Activated T-cell treated with anti-CD3 and anti-CD28 coated beads for 24 hours (primary cell): ENCODE data around the gene SHANK2.

Source experiments
- DNase-seq: peaks from one replicate; pipeline ENCODE4 v3.0.0-alpha.2; 2020; ENCODE audit warnings: low read depth

The SHANK2 gene

GRCh38 chr11:71269603-71270511, 17.5 kb upstream of the SHANK2 start:
- no peak for DNase-seq

GRCh38 chr11:71268706-71269321, 16.4 kb upstream of the SHANK2 start:
- DNase-seq = no peak

- no peak for DNase-seq
These were observed 15.5 kb upstream of the SHANK2 start for GRCh38 chr11:71267807-71268421.

GRCh38 chr11:71266114-71266833, 13.9 kb upstream of the SHANK2 start:
- no peak for DNase-seq

GRCh38 chr11:71265559-71266092, 13.2 kb upstream of the SHANK2 start:
- DNase-seq = no peak

GRCh38 chr11:71263386-71263785, 11.0 kb upstream of the SHANK2 start:
- DNase-seq = no peak

GRCh38 chr11:71255800-71256479, 3.6 kb upstream of the SHANK2 start:
- DNase-seq = no peak

- DNase-seq = no peak
These were observed 2.9 kb upstream of the SHANK2 start for GRCh38 chr11:71255323-71255722.

- DNase-seq = no peak
These were observed 1.4 kb upstream of the SHANK2 start for GRCh38 chr11:71253794-71254193.

GRCh38 chr11:71252770-71253730, 673 bp upstream of the SHANK2 start:
- no peak for DNase-seq

GRCh38 chr11:71251761-71252268, 562 bp downstream of the SHANK2 start:
- no peak for DNase-seq

- DNase-seq = no peak
These were observed 1.1 kb downstream of the SHANK2 start for GRCh38 chr11:71251151-71251721.

- DNase-seq = no peak
These were observed 1.7 kb downstream of the SHANK2 start for GRCh38 chr11:71250523-71251150.

- DNase-seq = no peak
These were observed 3.1 kb downstream of the SHANK2 start for GRCh38 chr11:71249301-71249700.

GRCh38 chr11:71248656-71249055, 3.7 kb downstream of the SHANK2 start:
- DNase-seq = no peak

GRCh38 chr11:71248251-71248570, 4.2 kb downstream of the SHANK2 start:
- DNase-seq = no peak

GRCh38 chr11:71247551-71248250, 4.7 kb downstream of the SHANK2 start:
- no peak for DNase-seq

- DNase-seq = no peak
These were observed 5.8 kb downstream of the SHANK2 start for GRCh38 chr11:71246559-71246958.
